GM12878 (cell line): ENCODE data around the gene HGS. TPM values are rescaled to one million over a fixed set of nuclear protein-coding genes. Genes with fewer than 3 reads are reported as not detected.

ENCODE experiments used
- ATAC-seq: fragments of 200-7000 bp; cut with Tn5 transposase; 3 replicates; pipeline ENCODE4 v1.9.1; 2020; ENCODE audit warnings: mild to moderate bottlenecking, moderate library complexity
- BruUV-seq: library from RNA; stranded (reverse); fragments of 400-500 nt; replicated peaks from 2 replicates; lab custom pipeline; 2021; lab: Mats Ljungman, UMichigan
- CTCF ChIA-PET: fragments of 300-600 bp; sonication (Branson Sonifier 250); formaldehyde crosslinking; extraction: SDS; loops from one replicate; lab custom pipeline; 2021; ENCODE audit warnings: inconsistent platforms; lab: Yijun Ruan, JAX
- POLR2A ChIA-PET: fragments of 350-600 bp; formaldehyde crosslinking; extraction: SDS; loops from one replicate; lab custom pipeline; 2021; ENCODE audit warnings: inconsistent platforms; lab: Charles Lee
- RAD21 ChIA-PET: fragments of 300-600 bp; sonication (Branson Sonifier 250); formaldehyde crosslinking; loops from one replicate; lab custom pipeline; 2023; ENCODE audit warnings: antibody characterized with exemption; ENCODE audit not compliant: unreplicated experiment; lab: Charles Lee
- SMC1A ChIA-PET: fragments of 300-600 bp; sonication (Branson Sonifier 250); formaldehyde crosslinking; loops from one replicate; lab custom pipeline; 2023; ENCODE audit not compliant: unreplicated experiment, uncharacterized antibody; lab: Charles Lee
- DNase-seq: peaks from one replicate; pipeline ENCODE4 v3.0.0-alpha.2; 2011; ENCODE audit warnings: low read depth, low spot score
- FAIRE-seq: peaks from 3 replicates; lab custom pipeline; 2011; peaks lifted over from hg19 to GRCh38; lab: Jason Lieb, UNC
- H2AFZ ChIP-seq: 2 replicates; pipeline ENCODE4 v1.6.0; 2011; ENCODE audit warnings: low read depth, low read length, control low read depth; ENCODE audit not compliant: control insufficient read depth
- H3K27ac ChIP-seq: 2 replicates; pipeline ENCODE4 v1.5.1; 2011; ENCODE audit warnings: control low read depth; ENCODE audit not compliant: control insufficient read depth, insufficient read depth
- H3K27me3 ChIP-seq, 2 experiments: replicated peaks in 1 of 2; 2 replicates each; pipeline versions ENCODE4 v1.6.0 to v1.6.1; 2011; ENCODE audit warnings: low read length in 1 of 2; ENCODE audit not compliant: control insufficient read depth in 2 of 2, insufficient read depth in 2 of 2
- H3K36me3 ChIP-seq, 2 experiments: 2 replicates each; pipeline ENCODE4 v1.5.1; 2011; ENCODE audit warnings: low read length in 1 of 2; ENCODE audit not compliant: control insufficient read depth in 2 of 2, insufficient read depth in 2 of 2
- H3K4me1 ChIP-seq: 2 replicates; pipeline ENCODE4 v1.6.1; 2011; ENCODE audit warnings: mild to moderate bottlenecking, low read length, moderate library complexity, mixed read lengths; ENCODE audit not compliant: control insufficient read depth, insufficient read depth
- H3K4me2 ChIP-seq: 2 replicates; pipeline ENCODE4 v1.6.0; 2011; ENCODE audit warnings: control low read depth; ENCODE audit not compliant: control insufficient read depth, insufficient read depth
- H3K4me3 ChIP-seq: fragments of 200-600 bp; sonication (generic); 2 replicates; pipeline ENCODE4 v1.5.1; 2016
- H3K79me2 ChIP-seq: 2 replicates; pipeline ENCODE4 v1.6.0; 2011; ENCODE audit warnings: low read length; ENCODE audit not compliant: control insufficient read depth, insufficient read depth
- H3K9ac ChIP-seq: 2 replicates; pipeline ENCODE4 v1.8.0; 2011; ENCODE audit warnings: low read length, control low read depth, mixed read lengths; ENCODE audit not compliant: control insufficient read depth, insufficient read depth
- H3K9me3 ChIP-seq: replicated peaks from 3 replicates; pipeline ENCODE4 v1.5.1; 2011; ENCODE audit warnings: mild to moderate bottlenecking, low read length; ENCODE audit not compliant: control insufficient read depth, insufficient read depth
- H4K20me1 ChIP-seq: 2 replicates; pipeline ENCODE4 v1.6.0; 2011; ENCODE audit not compliant: control insufficient read depth, insufficient read depth
- BACH1 ChIP-seq: fragments of 450-650 bp; IDR thresholded peaks from 2 replicates; pipeline ENCODE4 v1.6.1; 2017; ENCODE audit warnings: mild to moderate bottlenecking, borderline replicate concordance
- CHD2 ChIP-seq: IDR thresholded peaks from 2 replicates; pipeline ENCODE4 v1.6.1; 2011; ENCODE audit warnings: low read depth, low read length, improper control_type of control experiment, borderline replicate concordance
- EGR1 ChIP-seq, 2 experiments: IDR thresholded peaks; 1 replicate in 1 of 2; 2 replicates in 1 of 2; pipeline ENCODE4 v1.6.1; 2011 to 2012; ENCODE audit warnings: low read depth in 2 of 2, low read length in 2 of 2, borderline replicate concordance in 1 of 2, mild to moderate bottlenecking in 1 of 2, moderate library complexity in 1 of 2
- NFYA ChIP-seq: IDR thresholded peaks from 2 replicates; pipeline ENCODE4 v1.6.1; 2011; ENCODE audit warnings: low read depth, mild to moderate bottlenecking, low read length, improper control_type of control experiment, borderline replicate concordance
- NRF1 ChIP-seq: conservative IDR thresholded peaks from 2 replicates; pipeline ENCODE4 v1.6.1; 2011; ENCODE audit warnings: mild to moderate bottlenecking, low read depth, low read length, improper control_type of control experiment
- SMAD5 ChIP-seq: IDR thresholded peaks from 2 replicates; pipeline ENCODE4 v1.6.1; 2016; ENCODE audit warnings: antibody characterized with exemption, low read depth
- WGBS: methylation state at CpG from one replicate; pipeline ENCODE4 v1.1.6; 2016; ENCODE audit warnings: low lambda C conversion rate; ENCODE audit not compliant: insufficient replicate concordance, insufficient coverage; ENCODE audit errors: missing lambda C conversion rate; 5-methylcytosine and 5-hydroxymethylcytosine counted together
- in situ Hi-C: fragments of 300-500 bp; cut with MboI; formaldehyde crosslinking; loops from 9 replicates; pipeline ENCODE4 v1.14.3; 2018; ENCODE audit warnings: mixed read lengths
- intact Hi-C: fragments of 100-400 bp; cut with micrococcal nuclease; formaldehyde crosslinking; loops from one replicate; pipeline ENCODE4 v1.14.2; 2022; ENCODE audit not compliant: unreplicated experiment
- polyA plus RNA-seq, 11 experiments: library from polyadenylated mRNA; depleted of rRNA in 4 of 11; unstranded in 6 of 11; stranded (reverse) in 5 of 11; fragments of >200 nt; fragmentation: Nextera tagmentation in 4 of 11; fragmentation: Illumina TruSeq in 1 of 11; extraction: Ambion mirVana in 4 of 11; extraction: Trizol in 1 of 11; gene quantifications; 1 replicate in 1 of 11; 2 replicates in 10 of 11; pipeline versions ENCODE4 v1.2.1 to v1.2.3, GENCODE V29; 2011 to 2016; ENCODE audit warnings: inconsistent platforms in 2 of 11, missing spikeins in 2 of 11, low read depth in 1 of 11
- total RNA-seq, 4 experiments: library from RNA; depleted of rRNA in 3 of 4; stranded (reverse); fragments of >200 nt in 3 of 4; fragmentation: Illumina TruSeq in 1 of 4; extraction: Trizol in 1 of 4; gene quantifications; 2 replicates each; pipeline versions ENCODE4 v1.2.1 to v1.2.3, GENCODE V29; 2013 to 2021
- TF ChIP-seq, protein P1 (sequence below): fragments of 450-650 bp; IDR thresholded peaks from 2 replicates; pipeline ENCODE4 v1.6.1; 2016; ENCODE audit warnings: mild to moderate bottlenecking

HGS gene
- total and polyA plus RNA-seq, 10 of the 15 experiments (the other 5 are each of a cell fraction or from before 2014, with no cell fraction given) = 2.2 to 85.6 (median 55.3) TPM

DNA sequence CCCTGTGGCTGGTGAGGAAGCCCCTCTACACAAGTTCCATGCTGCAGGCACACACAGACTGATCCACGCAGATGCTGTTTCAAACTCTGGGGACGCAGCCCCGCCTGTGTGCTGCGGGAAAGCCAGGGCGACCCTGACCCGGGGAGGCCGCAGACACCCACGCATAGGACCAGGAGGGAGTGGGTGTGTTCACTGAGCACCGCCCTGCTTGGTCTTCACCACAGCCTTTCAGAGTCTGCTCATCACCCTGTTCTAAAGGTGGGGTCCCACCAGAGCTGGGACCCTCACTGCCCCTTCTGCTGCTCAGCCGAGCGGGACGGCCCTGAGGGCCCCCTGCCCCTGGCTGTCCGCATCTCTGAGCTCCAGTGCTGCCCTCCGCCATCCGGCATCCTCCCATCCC is 39.3 kb upstream of the HGS start (continued):
- no peak for TF ChIP-seq NFYA
- no peak for TF ChIP-seq BACH1
- TF ChIP-seq EGR1 (IDR thresholded peaks at IDR 0.05; ENCODE audit: borderline replicate concordance in 1 of 2, low read depth in 2 of 2, low read length in 2 of 2) = no peak
- TF ChIP-seq NRF1 = no peak
- TF ChIP-seq CHD2 = no peak

DNA sequence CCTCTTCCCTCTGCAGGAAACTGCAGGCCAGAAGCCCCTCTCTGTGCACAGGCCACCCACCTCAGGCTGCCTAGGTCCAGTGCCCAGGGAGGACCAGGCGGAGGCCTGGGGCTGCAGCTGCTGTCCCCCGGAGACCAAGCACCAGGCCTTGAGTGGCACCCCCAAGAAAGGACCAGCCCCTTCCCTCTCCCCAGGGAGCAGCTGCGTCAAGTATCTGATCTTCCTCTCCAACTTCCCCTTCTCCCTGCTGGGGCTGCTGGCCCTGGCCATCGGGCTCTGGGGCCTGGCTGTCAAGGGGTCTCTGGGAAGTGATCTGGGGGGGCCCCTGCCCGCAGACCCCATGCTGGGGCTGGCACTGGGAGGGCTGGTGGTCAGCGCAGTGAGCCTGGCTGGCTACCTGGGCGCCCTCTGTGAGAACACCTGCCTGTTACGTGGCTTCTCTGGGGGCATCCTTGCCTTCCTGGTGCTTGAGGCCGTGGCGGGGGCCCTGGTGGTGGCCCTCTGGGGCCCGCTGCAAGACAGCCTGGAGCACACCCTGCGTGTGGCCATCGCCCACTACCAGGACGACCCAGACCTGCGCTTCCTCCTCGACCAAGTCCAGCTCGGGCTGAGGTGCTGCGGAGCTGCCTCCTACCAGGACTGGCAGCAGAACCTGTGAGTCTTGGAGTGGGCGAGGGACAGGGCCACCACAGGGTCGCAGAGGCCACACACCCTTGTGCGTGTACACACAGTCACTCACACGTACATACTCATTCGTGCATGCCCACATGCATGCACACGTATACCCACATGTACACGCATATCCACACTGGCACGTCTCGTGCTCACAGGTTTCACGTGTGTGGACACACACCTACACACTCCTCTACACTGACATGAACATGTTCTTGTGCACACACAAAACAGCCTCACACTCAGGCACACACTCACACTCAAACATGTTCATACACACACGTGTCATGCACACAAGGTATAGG is 38.5 kb upstream of the HGS start:
- H3K36me3 ChIP-seq = no peaks in the 10 kb centered on the region
- TF ChIP-seq SMAD5 = no peak
- TF ChIP-seq, protein P1, sequence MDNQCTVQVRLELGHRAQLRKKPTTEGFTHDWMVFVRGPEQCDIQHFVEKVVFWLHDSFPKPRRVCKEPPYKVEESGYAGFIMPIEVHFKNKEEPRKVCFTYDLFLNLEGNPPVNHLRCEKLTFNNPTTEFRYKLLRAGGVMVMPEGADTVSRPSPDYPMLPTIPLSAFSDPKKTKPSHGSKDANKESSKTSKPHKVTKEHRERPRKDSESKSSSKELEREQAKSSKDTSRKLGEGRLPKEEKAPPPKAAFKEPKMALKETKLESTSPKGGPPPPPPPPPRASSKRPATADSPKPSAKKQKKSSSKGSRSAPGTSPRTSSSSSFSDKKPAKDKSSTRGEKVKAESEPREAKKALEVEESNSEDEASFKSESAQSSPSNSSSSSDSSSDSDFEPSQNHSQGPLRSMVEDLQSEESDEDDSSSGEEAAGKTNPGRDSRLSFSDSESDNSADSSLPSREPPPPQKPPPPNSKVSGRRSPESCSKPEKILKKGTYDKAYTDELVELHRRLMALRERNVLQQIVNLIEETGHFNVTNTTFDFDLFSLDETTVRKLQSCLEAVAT = no peak
- in situ Hi-C loops = no loop called here
- FAIRE-seq (no peak), ATAC-seq (no peak), DNase-seq (no peak)
- H3K4me1 ChIP-seq = no peaks in the 10 kb centered on the region
- ChIA-PET SMC1A (no interaction called here), POLR2A (interaction anchor here (0.5 to 0.6 kb wide), 2 partner anchors 22 to 202 kb away, joined by 3 read pairs; no protein-coding TSS in a partner anchor), CTCF (no interaction called here), RAD21 (no interaction called here)
- H3K4me2 ChIP-seq = no peak overlapping the region
- no peak overlapping the region for H3K27ac ChIP-seq
- H3K79me2 ChIP-seq = no peaks in the 10 kb centered on the region
- no peak overlapping the region for H3K4me3 ChIP-seq
- intact Hi-C loops = no loop called here
- H3K9me3 ChIP-seq = peaks cover 6% of the 10 kb centered on the region; the same call in 2 of the 3 replicates
- H3K27me3 ChIP-seq = no peaks in the 10 kb centered on the region; a peak in 2 of 4 replicates
- H2AFZ ChIP-seq = no peak overlapping the region
- WGBS = 63% methylated on average over 29 of the region's 29 CpGs
- H3K9ac ChIP-seq = no peak overlapping the region
- no TSS peak for BruUV-seq
- H4K20me1 ChIP-seq = no peaks in the 10 kb centered on the region
